Cardiac ventricle fibroblast (primary cell): ENCODE results near the gene ASCL3. TPM values are rescaled to one million over a fixed set of nuclear protein-coding genes. Genes with fewer than 3 reads are reported as not detected.

Experiments used
- total RNA-seq: library from RNA; depleted of rRNA; stranded (reverse); fragments of >200 nt; gene quantifications from 2 replicates; pipeline ENCODE4 v1.2.3, GENCODE V29; 2015

ASCL3 gene, protein sequence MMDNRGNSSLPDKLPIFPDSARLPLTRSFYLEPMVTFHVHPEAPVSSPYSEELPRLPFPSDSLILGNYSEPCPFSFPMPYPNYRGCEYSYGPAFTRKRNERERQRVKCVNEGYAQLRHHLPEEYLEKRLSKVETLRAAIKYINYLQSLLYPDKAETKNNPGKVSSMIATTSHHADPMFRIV
- total RNA-seq: not detected in 2 replicates

DNA sequence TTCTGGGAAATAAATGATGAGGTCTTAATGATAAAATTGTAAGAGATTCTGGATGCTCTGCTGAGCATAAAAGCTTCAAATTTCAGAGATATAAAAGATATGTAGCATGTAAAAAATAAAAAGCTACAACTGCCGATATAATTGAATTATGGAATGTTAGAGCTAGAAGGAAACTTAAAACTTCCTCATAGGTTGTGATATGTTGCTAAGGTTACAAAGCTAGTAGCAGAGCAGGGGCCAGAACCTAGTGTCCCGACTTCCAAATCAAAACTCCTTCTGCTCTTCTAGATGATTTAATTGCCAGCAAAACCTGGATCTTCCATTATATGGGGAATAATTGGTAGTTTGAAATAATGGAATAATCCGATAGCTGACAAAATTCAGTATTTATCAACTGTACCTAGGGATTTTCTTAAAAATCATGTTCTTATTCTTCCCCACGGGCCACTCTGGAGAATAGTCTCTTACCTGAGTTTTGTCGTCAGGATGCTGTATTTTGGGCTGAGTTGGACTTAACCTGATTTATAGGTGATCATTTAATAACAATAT lies at the start of gene ASCL3:
Gene ASCL3 (minus strand): TSS at position 499 of the 549 bp plus-strand sequence. CDS start 4,855 bp downstream, outside the sequence.

DNA sequence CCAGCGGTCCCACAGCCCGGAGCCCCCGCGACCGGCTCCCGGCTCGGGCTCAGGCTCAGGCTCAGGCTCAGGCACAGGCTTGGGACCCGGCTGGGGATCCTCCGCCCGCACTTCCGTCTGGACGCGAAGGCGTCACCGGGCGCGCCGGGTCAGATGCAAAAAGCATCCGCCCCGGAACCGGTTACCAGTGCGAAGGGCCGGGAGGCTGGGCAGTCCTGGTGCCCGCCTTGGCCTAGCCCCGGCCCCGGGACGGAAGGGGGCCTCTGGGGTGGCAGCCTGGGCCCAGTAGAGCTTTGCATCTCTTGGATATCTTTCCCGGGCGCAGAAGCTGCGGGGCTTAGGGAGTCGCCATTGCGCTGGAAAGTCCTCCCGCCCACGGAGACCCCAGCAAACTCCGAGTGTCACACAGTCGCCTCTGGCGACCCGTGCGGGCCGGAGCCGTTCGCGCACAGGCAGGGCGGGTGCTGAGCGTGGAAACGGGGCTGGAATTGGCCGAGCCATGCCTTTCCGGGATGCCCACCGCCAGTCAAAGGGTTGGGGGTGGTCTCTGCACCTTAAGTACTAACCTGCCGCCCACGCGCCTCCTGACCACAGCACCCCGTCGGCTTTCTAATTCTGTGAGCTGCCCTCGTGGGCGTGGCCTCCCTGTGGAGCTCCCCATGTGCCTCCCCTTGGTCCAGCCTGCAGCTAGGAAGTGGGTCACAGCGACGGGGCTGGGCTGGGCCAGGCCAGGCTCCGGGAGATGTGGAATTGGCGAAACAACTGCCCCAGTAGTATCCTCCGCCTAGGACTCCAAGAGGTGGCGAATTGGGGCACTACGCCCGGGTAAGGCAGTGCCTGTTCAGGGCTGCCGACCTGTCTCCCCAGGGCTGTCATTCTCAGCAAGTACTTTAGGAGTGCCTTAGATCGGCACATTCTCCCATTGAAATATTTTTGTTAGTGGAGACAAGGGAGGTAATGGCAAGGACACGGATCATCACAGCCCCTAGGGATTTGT lies 21.8 kb upstream of the ASCL3 start, which contains the start of gene TMEM9B:
Gene TMEM9B (minus strand): TSS at position 119 of the 997 bp plus-strand sequence. CDS start 129 bp downstream, outside the sequence.

DNA sequence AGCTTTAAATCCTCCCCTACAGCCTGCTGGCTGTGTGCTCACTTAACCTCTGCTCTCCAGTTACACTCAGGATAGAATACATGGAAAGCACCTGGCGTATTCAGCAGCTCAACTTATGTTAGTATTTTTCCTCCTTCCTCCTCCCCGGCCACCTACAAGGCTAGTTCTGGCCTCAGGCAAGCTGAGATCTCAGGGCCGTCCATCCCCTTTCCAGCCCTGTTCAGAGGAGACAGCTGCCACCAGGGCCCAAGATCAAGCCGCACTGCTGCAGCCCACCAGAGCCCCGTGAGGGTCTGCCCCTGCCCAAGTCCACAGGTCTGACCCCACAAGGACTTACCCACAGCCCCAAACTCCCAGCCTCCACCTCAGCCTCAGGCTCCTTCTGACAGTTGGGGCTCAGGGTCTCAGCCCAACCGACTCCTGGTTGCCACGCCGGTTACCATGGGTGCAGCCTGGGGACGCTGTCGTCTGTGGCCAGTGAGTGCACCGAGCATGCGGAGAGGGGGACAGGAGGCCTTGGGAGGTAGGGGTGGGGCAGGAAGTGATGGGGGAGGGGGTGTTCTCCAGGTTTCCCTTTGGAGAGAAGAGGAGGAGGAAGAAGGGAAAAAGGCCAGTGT lies 10.1 kb downstream of the ASCL3 start, which contains the start of gene C11orf16:
Gene C11orf16 (minus strand): TSS at position 384 of the 617 bp plus-strand sequence. CDS start 639 bp downstream, outside the sequence.

DNA sequence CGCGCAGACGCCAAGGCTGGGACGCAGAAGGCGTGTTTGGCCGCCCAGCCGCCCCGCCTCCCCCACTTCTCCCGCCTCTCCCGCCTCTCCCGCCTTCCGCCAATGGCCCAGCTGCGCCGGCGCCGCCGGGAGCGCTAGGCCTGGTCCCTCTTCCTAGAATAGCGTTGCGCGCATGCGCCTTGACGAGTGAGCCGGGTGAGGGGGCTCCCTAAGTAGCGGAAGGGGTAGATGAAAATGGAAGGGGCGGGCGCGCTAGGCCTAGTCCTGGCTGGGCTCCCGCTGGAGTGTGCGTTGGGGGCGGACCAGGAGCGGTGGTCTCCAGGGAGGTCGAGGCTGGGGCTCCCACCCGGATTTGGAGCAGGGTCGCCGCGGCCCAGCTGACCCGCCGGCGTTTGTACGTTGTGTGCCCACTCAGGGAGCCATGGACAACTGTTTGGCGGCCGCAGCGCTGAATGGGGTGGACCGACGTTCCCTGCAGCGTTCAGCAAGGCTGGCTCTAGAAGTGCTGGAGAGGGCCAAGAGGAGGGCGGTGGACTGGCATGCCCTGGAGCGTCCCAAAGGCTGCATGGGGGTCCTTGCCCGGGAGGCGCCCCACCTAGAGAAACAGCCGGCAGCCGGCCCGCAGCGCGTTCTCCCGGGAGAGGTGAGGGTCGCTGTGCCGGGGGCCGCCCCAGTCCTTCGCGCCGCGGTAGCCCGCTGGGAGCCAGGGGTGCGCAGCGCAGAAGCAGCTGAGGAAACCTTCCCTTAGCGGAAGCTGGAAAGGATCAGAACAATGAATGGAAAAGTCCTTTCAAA lies 31.6 kb downstream of the ASCL3 start, which contains the start of gene AKIP1:
Gene AKIP1 (plus strand): TSS at position 161 of the 795 bp plus-strand sequence. CDS start 261 bp downstream, at position 422.

Other genes starting within 250 kb of the ASCL3 start
- 28.8 and 33.4 TPM in 2 replicates for gene AKIP1, start 31.8 kb downstream of the ASCL3 start, total RNA-seq
- gene C11orf16, start 10.1 kb downstream of the ASCL3 start, total RNA-seq: not detected in 2 replicates
- gene TMEM9B, start 21.4 kb upstream of the ASCL3 start, total RNA-seq: 27.1 and 32.1 TPM in 2 replicates
- 0.25 and 0.34 TPM in 2 replicates for gene NRIP3, start 61.0 kb upstream of the ASCL3 start, total RNA-seq
- gene SCUBE2, start 148.6 kb upstream of the ASCL3 start, total RNA-seq: 1.4 and 5.4 TPM in 2 replicates